H9 (cell line): ENCODE measurements around the gene NKAIN2. TPM values are rescaled to one million over a fixed set of nuclear protein-coding genes. Genes with fewer than 3 reads are reported as not detected.

Source experiments
- DNase-seq: peaks from one replicate; pipeline ENCODE4 v3.0.0-alpha.2; 2017
- H2AFZ ChIP-seq: one replicate; pipeline ENCODE4 v1.6.1; 2013; ENCODE audit warnings: mild to moderate bottlenecking, low read length, control low read depth, moderate library complexity
- H2AK5ac ChIP-seq: 2 replicates; pipeline ENCODE4 v1.6.1; 2013; ENCODE audit warnings: low read length, control low read depth, mixed read lengths; ENCODE audit not compliant: insufficient read length
- H2BK120ac ChIP-seq: one replicate; pipeline ENCODE4 v1.6.1; 2013; ENCODE audit warnings: low read depth, mild to moderate bottlenecking, low read length, control low read depth, inconsistent platforms; ENCODE audit not compliant: poor library complexity, severe bottlenecking
- H2BK12ac ChIP-seq: 2 replicates; pipeline ENCODE4 v1.6.1; 2013; ENCODE audit warnings: low read length, control low read depth, mixed read lengths, low read depth; ENCODE audit not compliant: insufficient read length
- H2BK15ac ChIP-seq: 2 replicates; pipeline ENCODE4 v1.6.1; 2013; ENCODE audit warnings: low read depth, low read length, control low read depth
- H2BK20ac ChIP-seq: one replicate; pipeline ENCODE4 v1.6.1; 2013; ENCODE audit warnings: low read depth, mild to moderate bottlenecking, low read length, control low read depth, inconsistent platforms; ENCODE audit not compliant: poor library complexity, severe bottlenecking
- H2BK5ac ChIP-seq: 2 replicates; pipeline ENCODE4 v1.6.1; 2013; ENCODE audit warnings: low read length, control low read depth, mixed read lengths; ENCODE audit not compliant: insufficient read length
- H3K14ac ChIP-seq: 2 replicates; pipeline ENCODE4 v1.6.1; 2013; ENCODE audit warnings: low read length, control low read depth; ENCODE audit not compliant: insufficient read depth
- H3K18ac ChIP-seq: 2 replicates; pipeline ENCODE4 v1.6.1; 2013; ENCODE audit warnings: low read depth, mild to moderate bottlenecking, mixed read lengths, low read length, control low read depth; ENCODE audit not compliant: insufficient read length
- H3K23ac ChIP-seq: 2 replicates; pipeline ENCODE4 v1.6.1; 2013; ENCODE audit warnings: low read length, control low read depth, mixed read lengths, low read depth; ENCODE audit not compliant: insufficient read length
- H3K23me2 ChIP-seq: 2 replicates; pipeline ENCODE4 v1.6.1; 2013; ENCODE audit warnings: low read depth, mild to moderate bottlenecking, mixed read lengths, low read length, control low read depth; ENCODE audit not compliant: insufficient read length, poor library complexity, severe bottlenecking
- H3K27ac ChIP-seq: 2 replicates; pipeline ENCODE4 v1.5.1; 2013; ENCODE audit warnings: low read length, control low read depth, mixed read lengths, low read depth; ENCODE audit not compliant: insufficient read length
- H3K27me3 ChIP-seq: 2 replicates; pipeline ENCODE4 v1.6.1; 2013; ENCODE audit warnings: low read length, control low read depth, inconsistent platforms; ENCODE audit not compliant: insufficient read depth
- H3K4ac ChIP-seq: 2 replicates; pipeline ENCODE4 v1.6.1; 2013; ENCODE audit warnings: low read depth, mild to moderate bottlenecking, control low read depth, inconsistent platforms, low read length, moderate library complexity
- H3K4me1 ChIP-seq: 2 replicates; pipeline ENCODE4 v1.6.1; 2013; ENCODE audit warnings: low read length, control low read depth, inconsistent platforms; ENCODE audit not compliant: insufficient read depth
- H3K4me2 ChIP-seq: 2 replicates; pipeline ENCODE4 v1.6.1; 2013; ENCODE audit warnings: low read length, control low read depth, mixed read lengths; ENCODE audit not compliant: insufficient read length, insufficient read depth
- H3K56ac ChIP-seq: 2 replicates; pipeline ENCODE4 v1.6.1; 2013; ENCODE audit warnings: low read depth, mild to moderate bottlenecking, mixed read lengths, low read length, control low read depth; ENCODE audit not compliant: insufficient read length
- H3K79me1 ChIP-seq: 2 replicates; pipeline ENCODE4 v1.6.1; 2013; ENCODE audit warnings: low read depth, mild to moderate bottlenecking, moderate library complexity, low read length, control low read depth, inconsistent platforms; ENCODE audit not compliant: insufficient read depth, poor library complexity, severe bottlenecking
- H3K79me2 ChIP-seq: 2 replicates; pipeline ENCODE4 v1.6.1; 2013; ENCODE audit warnings: low read length, control low read depth, inconsistent platforms; ENCODE audit not compliant: insufficient read depth
- H3K9ac ChIP-seq: 2 replicates; pipeline ENCODE4 v1.6.1; 2013; ENCODE audit warnings: low read length, control low read depth, mixed read lengths; ENCODE audit not compliant: insufficient read length; ENCODE audit errors: extremely low read depth
- H3K9me3 ChIP-seq: one replicate; pipeline ENCODE4 v1.6.1; 2013; ENCODE audit warnings: low read depth, low read length, inconsistent platforms; ENCODE audit not compliant: control insufficient read depth
- H3T11ph ChIP-seq: one replicate; pipeline ENCODE4 v1.6.1; 2013; ENCODE audit warnings: mild to moderate bottlenecking, low read length, control low read depth, inconsistent platforms
- H4K20me1 ChIP-seq: one replicate; pipeline ENCODE4 v1.6.1; 2013; ENCODE audit not compliant: control insufficient read depth, insufficient read length, insufficient read depth
- H4K5ac ChIP-seq: 2 replicates; pipeline ENCODE4 v1.6.1; 2013; ENCODE audit warnings: low read depth, mild to moderate bottlenecking, mixed read lengths, low read length, control low read depth; ENCODE audit not compliant: insufficient read length
- H4K8ac ChIP-seq: replicated peaks from 2 replicates; pipeline ENCODE4 v1.6.1; 2013; ENCODE audit warnings: low read length, control low read depth, mixed read lengths, low read depth; ENCODE audit not compliant: insufficient read length
- H4K91ac ChIP-seq: 2 replicates; pipeline ENCODE4 v1.6.1; 2013; ENCODE audit warnings: low read depth, mild to moderate bottlenecking, moderate library complexity, mixed read lengths, low read length, control low read depth; ENCODE audit not compliant: insufficient read length
- H3K27ac Mint-ChIP-seq, 3 experiments: 2 replicates in 2 of 3; 3 replicates in 1 of 3; pipeline ENCODE4 v1.8.0; 2020 to 2021; ENCODE audit warnings: mixed read lengths in 3 of 3, mild to moderate bottlenecking in 1 of 3, moderate library complexity in 1 of 3
- H3K27me3 Mint-ChIP-seq: 2 replicates; pipeline ENCODE4 v1.8.0; 2021; ENCODE audit warnings: low read depth, mild to moderate bottlenecking, moderate library complexity, mixed read lengths
- H3K36me3 Mint-ChIP-seq, 3 experiments: 2 replicates in 2 of 3; 3 replicates in 1 of 3; pipeline ENCODE4 v1.8.0; 2020 to 2021; ENCODE audit warnings: low read depth in 3 of 3, mixed read lengths in 3 of 3; ENCODE audit not compliant: insufficient read depth in 1 of 3
- H3K4me1 Mint-ChIP-seq, 2 experiments: 2 replicates each; pipeline ENCODE4 v1.8.0; 2020; ENCODE audit warnings: mixed read lengths in 2 of 2
- H3K4me3 Mint-ChIP-seq, 2 experiments: 2 replicates in 1 of 2; 3 replicates in 1 of 2; pipeline ENCODE4 v1.8.0; 2020 to 2021; ENCODE audit warnings: mild to moderate bottlenecking in 2 of 2, mixed read lengths in 2 of 2, moderate library complexity in 1 of 2
- H3K9me3 Mint-ChIP-seq, 2 experiments: 2 replicates in 1 of 2; 3 replicates in 1 of 2; pipeline ENCODE4 v1.8.0; 2020; ENCODE audit warnings: mild to moderate bottlenecking in 2 of 2, mixed read lengths in 2 of 2, moderate library complexity in 1 of 2
- CTCF ChIP-seq: fragments of 200-600 bp; sonication (generic); conservative IDR thresholded peaks from 3 replicates; pipeline ENCODE4 v1.8.0; 2021; ENCODE audit warnings: antibody characterized with exemption, mild to moderate bottlenecking
- WGBS: extraction: QIAGEN DNeasy Blood & Tissue Kit; methylation state at CpG from one replicate; pipeline ENCODE4 v1.1.7; 2013; ENCODE audit warnings: missing lambda C conversion rate, low lambda C conversion rate, mixed read lengths; ENCODE audit not compliant: insufficient read length; ENCODE audit errors: extremely low coverage; 5-methylcytosine and 5-hydroxymethylcytosine counted together
- total RNA-seq: library from RNA; stranded (reverse); gene quantifications from 2 replicates; pipeline ENCODE4 v1.2.1, GENCODE V29; 2021

NKAIN2 gene
- total RNA-seq, 1 experiment from 2014 or later: 0.17 TPM

GRCh38 chr6:123908797-123909196 is 105.1 kb downstream of the NKAIN2 start:
- no peak overlapping the region for H3K4ac ChIP-seq
- H3K27me3 ChIP-seq: peaks cover 2% of the 10 kb centered on the region; the same call in 1 of the 2 replicates
- no peak overlapping the region for H4K91ac ChIP-seq
- no peak overlapping the region for H3K56ac ChIP-seq
- H2BK120ac ChIP-seq: no peak overlapping the region
- H3K14ac ChIP-seq: no peak overlapping the region
- no peaks in the 10 kb centered on the region for H3K79me2 ChIP-seq
- no peak overlapping the region for H4K8ac ChIP-seq
- H4K5ac ChIP-seq: no peak overlapping the region
- H3K4me3 Mint-ChIP-seq: no peak overlapping the region
- no peaks in the 10 kb centered on the region; a peak in 1 of 5 replicates for H3K9me3 Mint-ChIP-seq
- DNase-seq: no peak
- no peak overlapping the region for H2AFZ ChIP-seq
- no peaks in the 10 kb centered on the region for H3K23me2 ChIP-seq
- H3K27me3 Mint-ChIP-seq: peaks cover 74% of the 10 kb centered on the region
- H3T11ph ChIP-seq: no peak overlapping the region
- no peak overlapping the region for H3K27ac Mint-ChIP-seq
- no peaks in the 10 kb centered on the region for H3K4me1 Mint-ChIP-seq
- no peak overlapping the region for H3K27ac ChIP-seq
- H3K9me3 ChIP-seq: no peaks in the 10 kb centered on the region
- no peak overlapping the region for H2BK5ac ChIP-seq
- no peaks in the 10 kb centered on the region for H3K79me1 ChIP-seq
- H2AK5ac ChIP-seq: no peak overlapping the region
- H3K23ac ChIP-seq: no peak overlapping the region
- no peak overlapping the region for H3K9ac ChIP-seq
- no peaks in the 10 kb centered on the region for H4K20me1 ChIP-seq
- H3K36me3 Mint-ChIP-seq: no peaks in the 10 kb centered on the region
- H3K18ac ChIP-seq: no peak overlapping the region
- H3K4me1 ChIP-seq: no peaks in the 10 kb centered on the region
- no CpG with 5 or more reads among the region's 2 CpGs for WGBS
- H2BK20ac ChIP-seq: no peak overlapping the region
- no peak for TF ChIP-seq CTCF
- H2BK15ac ChIP-seq: no peak overlapping the region
- H2BK12ac ChIP-seq: no peak overlapping the region
- no peak overlapping the region for H3K4me2 ChIP-seq
